ENCODE measurements around the gene USP9Y.

DNA sequence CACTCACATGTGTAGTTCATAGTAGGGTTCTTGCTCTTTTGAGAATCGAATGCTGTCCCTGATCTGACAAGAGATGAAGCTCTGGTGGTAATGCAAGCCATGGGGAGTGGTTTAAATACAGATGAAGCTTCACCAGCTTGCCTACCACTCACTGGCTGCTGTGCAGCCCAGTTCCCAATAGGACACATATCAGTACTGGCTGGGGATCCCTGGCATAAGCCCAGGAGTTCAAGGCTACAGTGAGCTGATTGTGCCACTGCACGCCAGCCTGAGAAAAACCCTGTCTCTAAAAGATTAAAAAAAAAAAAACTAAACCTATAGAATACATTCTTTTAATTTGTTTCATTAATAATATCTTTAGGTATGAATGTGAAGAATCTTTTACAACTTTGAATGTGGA is 136.5 kb downstream of the USP9Y start:
- TF ChIP-seq, protein P1, sequence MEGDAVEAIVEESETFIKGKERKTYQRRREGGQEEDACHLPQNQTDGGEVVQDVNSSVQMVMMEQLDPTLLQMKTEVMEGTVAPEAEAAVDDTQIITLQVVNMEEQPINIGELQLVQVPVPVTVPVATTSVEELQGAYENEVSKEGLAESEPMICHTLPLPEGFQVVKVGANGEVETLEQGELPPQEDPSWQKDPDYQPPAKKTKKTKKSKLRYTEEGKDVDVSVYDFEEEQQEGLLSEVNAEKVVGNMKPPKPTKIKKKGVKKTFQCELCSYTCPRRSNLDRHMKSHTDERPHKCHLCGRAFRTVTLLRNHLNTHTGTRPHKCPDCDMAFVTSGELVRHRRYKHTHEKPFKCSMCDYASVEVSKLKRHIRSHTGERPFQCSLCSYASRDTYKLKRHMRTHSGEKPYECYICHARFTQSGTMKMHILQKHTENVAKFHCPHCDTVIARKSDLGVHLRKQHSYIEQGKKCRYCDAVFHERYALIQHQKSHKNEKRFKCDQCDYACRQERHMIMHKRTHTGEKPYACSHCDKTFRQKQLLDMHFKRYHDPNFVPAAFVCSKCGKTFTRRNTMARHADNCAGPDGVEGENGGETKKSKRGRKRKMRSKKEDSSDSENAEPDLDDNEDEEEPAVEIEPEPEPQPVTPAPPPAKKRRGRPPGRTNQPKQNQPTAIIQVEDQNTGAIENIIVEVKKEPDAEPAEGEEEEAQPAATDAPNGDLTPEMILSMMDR (IDR thresholded peaks at IDR 0.05), result no peak
- TF ChIP-seq POLR2AphosphoS5 (IDR thresholded peaks at IDR 0.05; ENCODE audit: insufficient read depth in 1 of 2, low read depth in 1 of 2) (no peak), POLR2A (IDR thresholded peaks at IDR 0.05) (no peak)

All from vagina (tissue), 2 donors.